K562 (cell line): Measurements from ENCODE around the gene ST3GAL5. TPM values are rescaled to one million over a fixed set of nuclear protein-coding genes. Genes with fewer than 3 reads are reported as not detected.

Experiments used
- ATAC-seq: fragments of 200-7000 bp; cut with Tn5 transposase; 3 replicates; pipeline ENCODE4 v1.9.1; 2020; ENCODE audit warnings: moderate library complexity
- BruUV-seq: library from RNA; stranded (reverse); fragments of 400-500 nt; replicated peaks from 2 replicates; lab custom pipeline; 2021; lab: Mats Ljungman, UMichigan
- CTCF ChIA-PET: fragments of 300-600 bp; formaldehyde crosslinking; extraction: SDS; loops from one replicate; lab custom pipeline; 2021; ENCODE audit warnings: low intra/inter-chr PET ratio; lab: Yijun Ruan, JAX
- POLR2A ChIA-PET: fragments of 300-600, 350-650 bp; sonication (Branson Sonifier 250); formaldehyde crosslinking; extraction: SDS; loops from one replicate; lab custom pipeline; 2021; ENCODE audit warnings: antibody characterized with exemption, inconsistent platforms; lab: Yijun Ruan, JAX
- DNase-seq, 4 experiments: peaks; one replicate each; pipeline versions ENCODE4 v3.0.0 to v3.0.0-alpha.2; 2011 to 2018; ENCODE audit warnings: low spot score in 3 of 4, mixed read lengths in 3 of 4; ENCODE audit errors: extremely low read depth in 1 of 4
- FAIRE-seq: peaks from 2 replicates; lab custom pipeline; 2011; peaks lifted over from hg19 to GRCh38; lab: Jason Lieb, UNC
- H2AFZ ChIP-seq: 2 replicates; pipeline ENCODE4 v1.6.0; 2011; ENCODE audit warnings: low read depth, low read length, control low read depth, inconsistent platforms
- H3K27ac ChIP-seq: fragments of 200-600 bp; 3 replicates; pipeline ENCODE4 v1.8.0; 2011; ENCODE audit warnings: low read depth, mild to moderate bottlenecking, control low read depth, inconsistent platforms, low read length, moderate library complexity, mixed read lengths; ENCODE audit errors: extremely low read depth
- H3K27me3 ChIP-seq, 2 experiments: fragments of 300-600 bp in 1 of 2; 2 replicates in 1 of 2; 3 replicates in 1 of 2; pipeline versions ENCODE4 v1.6.0 to v1.8.0; 2011; ENCODE audit warnings: inconsistent platforms in 2 of 2, low read length in 2 of 2, mild to moderate bottlenecking in 1 of 2, mixed read lengths in 1 of 2, moderate library complexity in 1 of 2; ENCODE audit not compliant: control insufficient read depth in 2 of 2, insufficient read depth in 2 of 2
- H3K36me3 ChIP-seq: fragments of 300-600 bp; 3 replicates; pipeline ENCODE4 v1.8.0; 2011; ENCODE audit warnings: mild to moderate bottlenecking, low read length, inconsistent platforms; ENCODE audit not compliant: control insufficient read depth, insufficient read depth
- H3K4me1 ChIP-seq, 2 experiments: fragments of 200-600 bp in 1 of 2; replicated peaks in 1 of 2; 2 replicates in 1 of 2; 3 replicates in 1 of 2; pipeline versions ENCODE4 v1.5.1 to v1.8.0; 2011; ENCODE audit warnings: inconsistent platforms in 2 of 2, low read length in 2 of 2, mild to moderate bottlenecking in 1 of 2, mixed read lengths in 1 of 2, moderate library complexity in 1 of 2; ENCODE audit not compliant: control insufficient read depth in 2 of 2, insufficient read depth in 2 of 2
- H3K4me2 ChIP-seq: 2 replicates; pipeline ENCODE4 v1.6.1; 2011; ENCODE audit warnings: low read length, control low read depth, inconsistent platforms, mixed read lengths; ENCODE audit not compliant: insufficient read depth
- H3K4me3 ChIP-seq: fragments of 200-600 bp; sonication (generic), shearing (Covaris generic); 2 replicates; pipeline ENCODE4 v1.5.1; 2016; ENCODE audit warnings: control low read depth, inconsistent platforms
- H3K79me2 ChIP-seq: fragments of 200-600 bp; 3 replicates; pipeline ENCODE4 v1.8.0; 2011; ENCODE audit warnings: low read length, inconsistent platforms; ENCODE audit not compliant: control insufficient read depth, insufficient read depth
- H3K9ac ChIP-seq, 2 experiments: 2 replicates each; pipeline versions ENCODE4 v1.6.0 to v1.6.1; 2011; ENCODE audit warnings: low read depth in 2 of 2, low read length in 2 of 2, control low read depth in 1 of 2, inconsistent platforms in 1 of 2, mild to moderate bottlenecking in 1 of 2, mixed read lengths in 1 of 2; ENCODE audit not compliant: insufficient read depth in 1 of 2
- H3K9me1 ChIP-seq: one replicate; pipeline ENCODE4 v1.6.0; 2011; ENCODE audit warnings: inconsistent platforms, mild to moderate bottlenecking, low read length, moderate library complexity; ENCODE audit not compliant: control insufficient read depth, insufficient read depth
- H3K9me3 ChIP-seq: replicated peaks from 2 replicates; pipeline ENCODE4 v1.5.1; 2011; ENCODE audit warnings: low read depth, low read length, inconsistent platforms; ENCODE audit not compliant: control insufficient read depth, insufficient read depth
- H4K20me1 ChIP-seq: replicated peaks from 2 replicates; pipeline ENCODE4 v1.6.1; 2011; ENCODE audit warnings: low read length, inconsistent platforms, mixed read lengths; ENCODE audit not compliant: control insufficient read depth, insufficient read depth
- ASH1L ChIP-seq: fragments of 450-650 bp; IDR thresholded peaks from 2 replicates; pipeline ENCODE4 v1.6.1; 2018; ENCODE audit warnings: borderline replicate concordance, mild to moderate bottlenecking, low read depth; ENCODE audit not compliant: partially characterized antibody
- FUS ChIP-seq: fragments of 200-400 bp; formaldehyde crosslinking; optimal IDR thresholded peaks from 2 replicates; pipeline ENCODE3; 2017; ENCODE audit warnings: low read depth, low read length
- GABPB1 ChIP-seq: sonication (generic); formaldehyde crosslinking; IDR thresholded peaks from 2 replicates; pipeline ENCODE4 v1.8.0; 2022; ENCODE audit warnings: mild to moderate bottlenecking, missing genetic modification reagents
- HDAC1 ChIP-seq, 2 experiments: fragments of 450-650 bp; IDR thresholded peaks; 2 replicates each; pipeline ENCODE4 v1.6.1; 2016 to 2017; ENCODE audit warnings: inconsistent platforms in 1 of 2, mild to moderate bottlenecking in 1 of 2, moderate library complexity in 1 of 2
- MAX ChIP-seq: sonication (generic); formaldehyde crosslinking; IDR thresholded peaks from 2 replicates; pipeline ENCODE4 v1.9.0; 2022; ENCODE audit warnings: mild to moderate bottlenecking, missing genetic modification reagents
- NKRF ChIP-seq: fragments of 450-650 bp; IDR thresholded peaks from 2 replicates; pipeline ENCODE4 v1.6.1; 2016; ENCODE audit warnings: borderline replicate concordance
- SRF ChIP-seq, 2 experiments: fragments of 250-450, 450-650 bp in 1 of 2; sonication (Bioruptor Pico) in 1 of 2; sonication (generic) in 1 of 2; formaldehyde crosslinking; IDR thresholded peaks; 2 replicates each; pipeline versions ENCODE4 v1.5.0 to v1.5.1; 2020 to 2022; ENCODE audit warnings: mild to moderate bottlenecking in 1 of 2, missing genetic modification reagents in 1 of 2
- TEAD2 ChIP-seq: fragments of 450-650 bp; IDR thresholded peaks from 2 replicates; pipeline ENCODE4 v1.6.1; 2016; ENCODE audit warnings: missing genetic modification characterization, control low read depth, missing compliant biosample characterization
- TFAM ChIP-seq: fragments of 250-450 bp; sonication (Bioruptor Pico); conservative IDR thresholded peaks from 2 replicates; pipeline ENCODE4 v1.5.0; 2021; ENCODE audit warnings: mild to moderate bottlenecking, moderate library complexity
- ZNF76 ChIP-seq: fragments of 250-450 bp; sonication (Bioruptor Pico); IDR thresholded peaks from 2 replicates; pipeline ENCODE4 v1.4.0; 2020; ENCODE audit warnings: mild to moderate bottlenecking, moderate library complexity, borderline replicate concordance
- ZNF79 ChIP-seq: fragments of 250-450 bp; sonication (Bioruptor Pico); IDR thresholded peaks from 2 replicates; pipeline ENCODE4 v1.4.0; 2020; ENCODE audit warnings: low read depth, mild to moderate bottlenecking, moderate library complexity
- WGBS: fragments of 100-300 bp; shearing (Covaris generic); methylation state at CpG from one replicate; pipeline ENCODE4 v1.1.6; 2016; ENCODE audit warnings: low coverage, mixed read lengths; ENCODE audit not compliant: insufficient coverage; ENCODE audit errors: missing lambda C conversion rate; 5-methylcytosine and 5-hydroxymethylcytosine counted together
- in situ Hi-C: fragments of 300-500 bp; cut with MboI; formaldehyde crosslinking; loops from 4 replicates; pipeline ENCODE4 v1.15.0; 2018; ENCODE audit warnings: inconsistent platforms, mixed read lengths
- intact Hi-C: fragments of 100-400 bp; cut with micrococcal nuclease; formaldehyde crosslinking; loops from 2 replicates; pipeline ENCODE4 v1.14.2; 2022
- polyA plus RNA-seq, 8 experiments: library from polyadenylated mRNA; depleted of rRNA in 4 of 8; stranded (reverse) in 5 of 8; unstranded in 3 of 8; fragments of >200 nt; fragmentation: Nextera tagmentation in 2 of 8; fragmentation: Illumina TruSeq in 1 of 8; extraction: Ambion mirVana in 2 of 8; extraction: Trizol in 1 of 8; gene quantifications; 2 replicates each; pipeline versions ENCODE4 v1.2.1 to v1.2.3, GENCODE V29; 2011 to 2014; ENCODE audit warnings: inconsistent platforms in 1 of 8, missing spikeins in 1 of 8
- total RNA-seq, 7 experiments: library from RNA; depleted of rRNA in 6 of 7; stranded (reverse); fragments of >200 nt in 6 of 7; fragmentation: Illumina TruSeq in 2 of 7; extraction: Trizol in 2 of 7; gene quantifications; 2 replicates each; pipeline versions ENCODE4 v1.2.1 to v1.2.3, GENCODE V29; 2011 to 2021; ENCODE audit warnings: low replicate concordance in 1 of 7

Gene ST3GAL5
- total and polyA plus RNA-seq, 9 of the 15 experiments (the other 6 are each of a cell fraction or from before 2014, with no cell fraction given), result 1.6 to 10.0 (median 4.2) TPM

- FAIRE-seq, result no peak
- Histone ChIP-seq H3K4me3 (no peak overlapping the region), H3K9ac (no peak overlapping the region), H3K4me1 (no peaks in the 10 kb centered on the region; a peak in 1 of 5 replicates), H3K27me3 (peaks cover 6 to 25% of the 10 kb centered on the region in 2 experiments; a peak in 4 of 5 replicates), H3K9me1 (no peaks in the 10 kb centered on the region), H3K79me2 (no peaks in the 10 kb centered on the region), H3K4me2 (no peak overlapping the region), H3K36me3 (no peaks in the 10 kb centered on the region), H4K20me1 (no peaks in the 10 kb centered on the region), H3K9me3 (0 out of 2 replicates have a peak, but pooled peaks cover 2% of the 10 kb centered on the region), H3K27ac (no peak overlapping the region; the same call in 2 of the 3 replicates), H2AFZ (no peak overlapping the region)
- CTCF ChIA-PET, result no interaction called here
- in situ Hi-C loops (no loop called here), intact Hi-C loops (no loop called here)
- no peak for DNase-seq
- no peak for ATAC-seq
- POLR2A ChIA-PET, result interaction anchor here (0.7 kb wide), 1 partner anchor 17 kb away, joined by 3 read pairs; no protein-coding TSS in a partner anchor
- WGBS, result 0% methylated on average over 5 of the region's 5 CpGs
- TF ChIP-seq TFAM, result no peak
- no peak for TF ChIP-seq NKRF
- no peak for TF ChIP-seq ZNF76
- TF ChIP-seq MAX (CRISPR knock-in tag), result no peak
- no peak for TF ChIP-seq ZNF79 (CRISPR knock-in tag)
- no peak for TF ChIP-seq TEAD2 (tag)
- no peak for TF ChIP-seq SRF (CRISPR knock-in tag; IDR thresholded peaks at IDR 0.05)
- no peak for TF ChIP-seq GABPB1
- TF ChIP-seq ASH1L, result no peak
- TF ChIP-seq FUS, result no peak
- TF ChIP-seq HDAC1 (IDR thresholded peaks at IDR 0.05), result no peak
- BruUV-seq, result no TSS peak
Measured at GRCh38 chr2:85801871-85802270, 86.9 kb downstream of the ST3GAL5 start.
